ENCODE measurements around the gene SLC25A14.

SLC25A14 gene

GRCh38 chrX:130296743-130297142 lies 43.0 kb upstream of the SLC25A14 start:
- Histone ChIP-seq H3K9me3 (ENCODE audit: insufficient read depth, low read length) (no peaks in the 10 kb centered on the region), H3K4me2 (ENCODE audit: low read depth, low read length, poor library complexity, severe bottlenecking) (no peak overlapping the region), H3K79me2 (ENCODE audit: insufficient read depth, low read length) (no peaks in the 10 kb centered on the region), H2AFZ (ENCODE audit: low read depth, low read length, severe bottlenecking) (no peak overlapping the region), H3K9me2 (replicated peaks; ENCODE audit: insufficient read depth, low read length) (no peaks in the 10 kb centered on the region), H3K27me3 (ENCODE audit: low read length) (no peaks in the 10 kb centered on the region), H3K27ac (ENCODE audit: low read depth, low read length) (no peak overlapping the region), H3F3A (ENCODE audit: insufficient read depth) (no peaks in the 10 kb centered on the region), H3K4me3 (ENCODE audit: insufficient read depth, low read length, poor library complexity, severe bottlenecking) (no peak overlapping the region), H3K9ac (ENCODE audit: low read length) (no peak overlapping the region), H3K36me3 (ENCODE audit: low read length) (no peaks in the 10 kb centered on the region), H4K20me1 (ENCODE audit: low read depth, low read length) (no peaks in the 10 kb centered on the region)
- TF ChIP-seq CTCF (IDR thresholded peaks at IDR 0.05; ENCODE audit: insufficient read depth, low read length, poor library complexity, severe bottlenecking) (no peak), EZH2phosphoT487 (conservative IDR thresholded peaks at IDR 0.05; ENCODE audit: low read length) (no peak)

DNA sequence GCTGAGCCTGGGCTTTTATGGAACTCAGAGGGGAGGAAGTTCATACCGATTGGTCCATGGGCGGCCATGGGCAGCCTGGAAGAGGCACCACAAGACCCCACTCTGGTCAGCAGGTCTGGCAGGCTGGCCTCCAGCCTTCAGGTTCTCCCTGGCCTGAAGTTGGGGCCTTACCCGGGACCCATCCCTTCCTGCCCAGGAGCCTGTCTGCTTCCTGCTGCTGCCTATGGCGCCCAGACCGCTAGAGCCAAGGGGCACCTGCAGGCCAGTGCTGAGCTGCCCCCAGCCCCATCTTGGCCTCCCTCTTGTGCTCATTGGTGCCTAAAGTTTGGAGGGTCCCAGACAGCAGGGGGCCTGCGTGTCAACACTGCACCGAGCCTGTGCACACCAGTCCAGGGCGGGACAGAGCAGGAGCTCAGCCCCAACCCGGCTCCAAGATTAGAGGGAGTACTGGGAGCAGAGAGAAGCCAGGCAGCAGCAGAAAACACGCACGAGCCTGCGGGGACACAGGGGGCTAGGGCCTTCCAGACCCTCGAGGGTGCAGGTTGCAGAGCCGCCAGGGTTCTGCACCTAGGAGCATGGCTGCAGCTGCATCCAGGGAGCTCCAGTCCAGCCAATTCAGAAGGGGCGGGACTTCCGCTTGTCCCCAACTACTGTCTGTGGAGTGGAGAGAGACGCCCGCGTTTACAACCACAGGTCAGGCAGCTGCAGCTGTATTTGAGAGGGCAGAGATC lies 40.3 kb upstream of the SLC25A14 start:
- Histone ChIP-seq H3K4me3 (ENCODE audit: insufficient read depth, low read length, poor library complexity, severe bottlenecking) (no peak overlapping the region), H3K9me2 (replicated peaks; ENCODE audit: insufficient read depth, low read length) (no peaks in the 10 kb centered on the region), H3K9me3 (ENCODE audit: insufficient read depth, low read length) (no peaks in the 10 kb centered on the region), H4K20me1 (ENCODE audit: low read depth, low read length) (no peaks in the 10 kb centered on the region), H3K4me2 (ENCODE audit: low read depth, low read length, poor library complexity, severe bottlenecking) (no peak overlapping the region), H3K27me3 (ENCODE audit: low read length) (no peaks in the 10 kb centered on the region), H3F3A (ENCODE audit: insufficient read depth) (no peaks in the 10 kb centered on the region), H3K79me2 (ENCODE audit: insufficient read depth, low read length) (no peaks in the 10 kb centered on the region), H3K9ac (ENCODE audit: low read length) (no peak overlapping the region), H2AFZ (ENCODE audit: low read depth, low read length, severe bottlenecking) (no peak overlapping the region), H3K27ac (ENCODE audit: low read depth, low read length) (no peak overlapping the region), H3K36me3 (ENCODE audit: low read length) (no peaks in the 10 kb centered on the region)
- TF ChIP-seq CTCF (IDR thresholded peaks at IDR 0.05; ENCODE audit: insufficient read depth, low read length, poor library complexity, severe bottlenecking) (no peak), EZH2phosphoT487 (conservative IDR thresholded peaks at IDR 0.05; ENCODE audit: low read length) (no peak)

DNA sequence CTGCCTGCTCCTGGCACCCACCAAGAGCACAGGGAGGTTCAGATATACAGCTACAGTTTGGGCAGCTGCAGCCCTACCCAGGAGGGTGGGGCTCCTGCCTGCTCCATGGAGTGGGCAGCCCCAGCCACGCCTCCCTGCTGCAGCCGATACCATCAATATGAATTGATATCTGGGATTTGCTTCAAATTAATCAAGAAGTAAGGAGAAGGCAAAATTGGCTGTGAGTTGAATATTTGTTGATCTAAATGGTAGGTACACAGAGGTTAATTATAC lies 39.8 kb upstream of the SLC25A14 start:
- no peaks in the 10 kb centered on the region for H3K27me3 ChIP-seq (ENCODE audit: low read length)
- no peak overlapping the region for H3K4me2 ChIP-seq (ENCODE audit: low read depth, low read length, poor library complexity, severe bottlenecking)
- no peak overlapping the region for H3K4me3 ChIP-seq (ENCODE audit: insufficient read depth, low read length, poor library complexity, severe bottlenecking)

More for the DNA sequence above, 39.8 kb upstream of the SLC25A14 start:
- H3K27ac ChIP-seq (ENCODE audit: low read depth, low read length), result no peak overlapping the region
- TF ChIP-seq EZH2phosphoT487 (conservative IDR thresholded peaks at IDR 0.05; ENCODE audit: low read length) (no peak), CTCF (IDR thresholded peaks at IDR 0.05; ENCODE audit: insufficient read depth, low read length, poor library complexity, severe bottlenecking) (no peak)
- no peaks in the 10 kb centered on the region for H3K79me2 ChIP-seq (ENCODE audit: insufficient read depth, low read length)
- no peaks in the 10 kb centered on the region for H3K36me3 ChIP-seq (ENCODE audit: low read length)
- no peak overlapping the region for H3K9ac ChIP-seq (ENCODE audit: low read length)
- no peaks in the 10 kb centered on the region for H3K9me2 ChIP-seq (replicated peaks; ENCODE audit: insufficient read depth, low read length)
- H4K20me1 ChIP-seq (ENCODE audit: low read depth, low read length), result no peaks in the 10 kb centered on the region
- no peak overlapping the region for H2AFZ ChIP-seq (ENCODE audit: low read depth, low read length, severe bottlenecking)
- H3K9me3 ChIP-seq (ENCODE audit: insufficient read depth, low read length), result no peaks in the 10 kb centered on the region
- H3F3A ChIP-seq (ENCODE audit: insufficient read depth), result no peaks in the 10 kb centered on the region
